Spleen (tissue), 11 donors: ENCODE data around the gene GRK5. TPM values are rescaled to one million over a fixed set of nuclear protein-coding genes. Genes with fewer than 3 reads are reported as not detected.

ENCODE experiments used
- DNase-seq: peaks from one replicate; pipeline ENCODE4 v3.0.0-alpha.2; 2020
- H3K27ac ChIP-seq, 8 donors: fragments of 200-600 bp; sonication (generic) in 7 of 8; 1 replicate in 4 of 8; 2 replicates in 4 of 8; pipeline versions ENCODE4 v1.5.0 to v1.8.0; 2016 to 2021; ENCODE audit warnings: inconsistent platforms in 4 of 8, mild to moderate bottlenecking in 4 of 8, moderate library complexity in 1 of 8
- H3K27me3 ChIP-seq, 7 donors: fragments of 200-600 bp; sonication (generic) in 6 of 7; replicated peaks in 1 of 7; 1 replicate in 4 of 7; 2 replicates in 3 of 7; pipeline versions ENCODE4 v1.5.0 to v1.8.0; 2016 to 2021; ENCODE audit warnings: inconsistent platforms in 3 of 7, mild to moderate bottlenecking in 1 of 7
- H3K36me3 ChIP-seq, 6 donors: fragments of 200-600 bp; sonication (generic) in 5 of 6; 1 replicate in 4 of 6; 2 replicates in 2 of 6; pipeline versions ENCODE4 v1.5.0 to v1.8.0; 2016 to 2021; ENCODE audit warnings: inconsistent platforms in 2 of 6
- H3K4me1 ChIP-seq, 6 donors: fragments of 200-600 bp; sonication (generic) in 5 of 6; 1 replicate in 3 of 6; 2 replicates in 3 of 6; pipeline versions ENCODE4 v1.5.0 to v1.8.0; 2016 to 2021; ENCODE audit warnings: inconsistent platforms in 3 of 6
- H3K4me3 ChIP-seq, 8 donors: fragments of 200-600 bp; sonication (generic) in 7 of 8; 1 replicate in 4 of 8; 2 replicates in 4 of 8; pipeline versions ENCODE4 v1.5.0 to v1.8.0; 2016 to 2021; ENCODE audit warnings: inconsistent platforms in 4 of 8, mild to moderate bottlenecking in 4 of 8, moderate library complexity in 2 of 8
- H3K9me3 ChIP-seq, 8 donors: fragments of 200-600 bp; sonication (generic) in 7 of 8; 1 replicate in 4 of 8; 2 replicates in 4 of 8; pipeline versions ENCODE4 v1.5.0 to v1.8.0; 2016 to 2021; ENCODE audit warnings: inconsistent platforms in 4 of 8
- CTCF ChIP-seq, 11 experiments: fragments of 200-600 bp in 7 of 11; fragments of 450-650 bp in 4 of 11; sonication (generic) in 4 of 11; IDR thresholded peaks in 8 of 11; conservative IDR thresholded peaks in 3 of 11; 1 replicate in 7 of 11; 2 replicates in 4 of 11; pipeline versions ENCODE4 v1.4.0 to v1.8.0; 2016 to 2021; ENCODE audit warnings: antibody characterized with exemption in 11 of 11, inconsistent platforms in 4 of 11, mild to moderate bottlenecking in 1 of 11
- POLR2A ChIP-seq, 3 donors: fragments of 450-650 bp; IDR thresholded peaks; one replicate each; pipeline ENCODE4 v1.5.1; 2017; ENCODE audit warnings: antibody characterized with exemption in 3 of 3, mild to moderate bottlenecking in 1 of 3
- POLR2AphosphoS5 ChIP-seq, 3 donors: sonication (generic); formaldehyde crosslinking; IDR thresholded peaks; one replicate each; pipeline ENCODE4 v1.5.1; 2017; ENCODE audit warnings: antibody characterized with exemption in 3 of 3
- WGBS, 5 donors: extraction: QIAGEN DNeasy Blood & Tissue Kit in 3 of 5; methylation state at CpG; one replicate each; pipeline versions ENCODE4 v1.1.5 to v1.1.7; 2013 to 2018; 5-methylcytosine and 5-hydroxymethylcytosine counted together
- intact Hi-C: fragments of 100-400 bp; cut with DNase I; formaldehyde crosslinking; loops from one replicate; pipeline ENCODE4 v1.15.0; 2023; ENCODE audit warnings: low total_unique reads
- polyA plus RNA-seq, 3 donors: library from polyadenylated mRNA; stranded (reverse); fragments of 200-250 nt; gene quantifications; one replicate each; pipeline ENCODE4 v1.2.1, GENCODE V29; 2013
- total RNA-seq, 7 donors: library from RNA; depleted of rRNA in 3 of 7; stranded (reverse); fragments of >200 nt in 3 of 7; fragmentation: NEBNext Ultra II Directional in 4 of 7; extraction: Animal tissue kit (Norgen Biotek cat#: 25700) in 4 of 7; gene quantifications; one replicate each; pipeline versions ENCODE4 v1.1.0 to v1.2.1, GENCODE V29; 2016 to 2021
- donor health status: healthy with polysubstance abuse.
- donor health status: DM: no; HTN: no; CAD: no; lungs with moderate emphysema.
- donor health status: DM: no; HTN: no; CAD: no.
- donor health status: Bipolar disorder and iron deficiency.
- donor health status: healthy.
- donor health status: DM: no; HTN: no; CAD: no.
- donor health status: DM: yes; HTN: yes; CAD: no.

Gene GRK5
- total and polyA plus RNA-seq, 10 donors = 15.5 to 85.2 (median 52.1) TPM

DNA sequence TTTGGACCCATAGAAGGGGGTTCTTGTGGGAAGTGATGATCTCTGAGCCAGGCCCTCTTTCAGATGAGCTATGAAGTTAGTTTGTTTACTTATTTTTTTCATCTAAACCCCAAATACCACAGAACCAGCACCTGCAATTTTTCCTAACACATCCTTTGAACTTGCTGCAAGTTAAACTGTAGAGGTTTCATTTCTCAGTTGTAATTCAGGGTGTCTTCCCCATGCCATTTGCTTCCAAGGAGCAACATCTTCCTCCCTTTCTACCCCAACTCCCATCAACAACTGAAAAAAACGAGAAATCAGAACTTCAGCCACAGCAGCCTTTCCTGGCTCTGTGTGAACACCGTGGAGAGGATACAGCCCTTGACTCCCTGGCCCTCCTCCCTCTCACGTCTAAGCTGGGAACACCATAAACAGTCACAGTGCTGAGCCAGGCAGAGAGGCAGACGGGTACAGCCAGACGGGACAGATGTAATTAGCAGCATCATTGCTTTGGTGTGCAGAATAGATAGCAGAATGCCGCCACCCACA, 271.5 kb downstream of the GRK5 start:
- Histone ChIP-seq H3K4me1 (peaks cover 4 to 44% (median 22%) of the 10 kb centered on the region in 6 donors), H3K4me3 (no peak overlapping the region), H3K27ac (peak overlapping the region in 5 of 8 donors; percentile 31 to 77 (median 53)), H3K36me3 (no peaks in the 10 kb centered on the region), H3K9me3 (peaks cover 0 to 4% (median 0%) of the 10 kb centered on the region in 8 donors), H3K27me3 (no peaks in the 10 kb centered on the region)
- DNase-seq = peak; percentile 29
- TF ChIP-seq POLR2AphosphoS5 (IDR thresholded peaks at IDR 0.05) (no peak), CTCF (IDR thresholded peaks at IDR 0.05 in 8 of 11, conservative IDR thresholded peaks at IDR 0.05 in 3 of 11) (no peak), POLR2A (IDR thresholded peaks at IDR 0.05) (no peak)
- intact Hi-C loops = no loop called here
- WGBS, 5 donors = 42 to 50% (median 49%) methylated on average over 6 of the region's 6 CpGs

DNA sequence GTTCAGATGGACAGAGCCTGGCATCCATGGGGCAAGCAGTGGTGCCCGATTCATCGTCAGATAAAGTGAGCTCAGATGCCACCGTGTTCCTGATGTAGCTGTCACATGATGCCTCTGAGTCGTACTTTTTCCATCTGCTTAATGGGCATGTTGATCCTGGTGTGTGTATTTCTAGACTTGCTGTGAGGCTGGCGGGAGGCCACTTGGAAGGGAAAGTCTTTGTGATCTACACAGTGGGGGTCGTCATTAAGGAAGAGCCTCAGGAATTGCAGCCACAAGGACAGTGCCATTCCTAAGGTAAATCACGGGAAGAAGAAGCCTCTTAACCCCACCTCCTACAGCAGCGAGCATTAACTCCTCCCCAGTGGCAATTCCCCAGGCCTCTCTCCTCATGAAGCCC, 272.2 kb downstream of the GRK5 start:
- Histone ChIP-seq H3K36me3 (no peaks in the 10 kb centered on the region), H3K27ac (no peak overlapping the region), H3K9me3 (no peaks in the 10 kb centered on the region), H3K27me3 (no peaks in the 10 kb centered on the region), H3K4me3 (no peak overlapping the region), H3K4me1 (peaks cover 4 to 44% (median 22%) of the 10 kb centered on the region in 6 donors)
- intact Hi-C loops = no loop called here
- DNase-seq = peak; percentile 29
- no peak for TF ChIP-seq POLR2AphosphoS5 (IDR thresholded peaks at IDR 0.05)
- no peak for TF ChIP-seq CTCF (IDR thresholded peaks at IDR 0.05 in 8 of 11, conservative IDR thresholded peaks at IDR 0.05 in 3 of 11)
- TF ChIP-seq POLR2A (IDR thresholded peaks at IDR 0.05) = no peak
- WGBS, 5 donors = 66 to 79% (median 70%) methylated on average over 8 of the region's 8 CpGs

DNA sequence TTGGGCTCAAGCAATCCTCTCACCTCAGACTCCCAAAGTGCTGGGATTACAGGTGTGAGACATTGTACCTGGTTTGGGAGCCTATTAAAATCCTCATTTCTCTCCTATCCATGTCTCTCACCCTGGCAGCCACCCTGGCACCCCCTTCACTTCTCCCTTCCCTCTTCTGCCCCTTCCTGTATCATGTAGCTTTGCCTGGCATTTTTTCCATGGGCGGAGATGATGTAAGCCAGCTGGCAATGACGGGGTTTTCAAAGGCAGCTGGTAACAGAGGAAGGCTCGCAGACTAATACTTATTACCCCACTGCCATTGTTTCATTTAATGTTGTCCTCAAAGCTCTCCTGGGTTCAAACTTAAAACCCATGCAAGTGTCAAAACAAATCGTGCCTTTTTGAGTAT, 273.3 kb downstream of the GRK5 start:
- intact Hi-C loops = no loop called here
- Histone ChIP-seq H3K36me3 (no peaks in the 10 kb centered on the region), H3K27ac (no peak overlapping the region), H3K4me1 (peaks cover 4 to 44% (median 22%) of the 10 kb centered on the region in 6 donors), H3K9me3 (no peaks in the 10 kb centered on the region), H3K27me3 (no peaks in the 10 kb centered on the region), H3K4me3 (no peak overlapping the region)
- no peak for DNase-seq
- TF ChIP-seq CTCF (IDR thresholded peaks at IDR 0.05 in 8 of 11, conservative IDR thresholded peaks at IDR 0.05 in 3 of 11) (no peak), POLR2A (IDR thresholded peaks at IDR 0.05) (no peak), POLR2AphosphoS5 (IDR thresholded peaks at IDR 0.05) (no peak)
- 63 to 84% (median 69%) methylated on average over 4 of the region's 4 CpGs for WGBS, 5 donors

- intact Hi-C loops = no loop called here
- 91 to 95% (median 94%) methylated on average over 12 of the region's 12 CpGs for WGBS, 5 donors
- Histone ChIP-seq H3K4me3 (no peak overlapping the region), H3K27ac (no peak overlapping the region), H3K27me3 (no peaks in the 10 kb centered on the region), H3K4me1 (peaks cover 4 to 36% (median 22%) of the 10 kb centered on the region in 6 donors), H3K36me3 (no peaks in the 10 kb centered on the region), H3K9me3 (no peaks in the 10 kb centered on the region)
- peak; percentile 65 for DNase-seq
- TF ChIP-seq CTCF (IDR thresholded peaks at IDR 0.05 in 8 of 11, conservative IDR thresholded peaks at IDR 0.05 in 3 of 11) = no peak
- no peak for TF ChIP-seq POLR2AphosphoS5 (IDR thresholded peaks at IDR 0.05)
- TF ChIP-seq POLR2A (IDR thresholded peaks at IDR 0.05) = no peak
Measured at GRCh38 chr10:119481781-119482426, 274.5 kb downstream of the GRK5 start.
